Activated effector memory CD4-positive, alpha-beta T cell treated with anti-CD3 and anti-CD28 coated beads, Interleukin-2, amount 50 U/mL, for 16 hours (primary cell): ENCODE data around the gene AFF3.
"Not testable (repeated sequence)": the region's sequence is repeated elsewhere in the genome, so short reads cannot be mapped to it uniquely, and the experiment has no call there.

Experiments used
- DNase-seq: peaks from one replicate; pipeline ENCODE4 v3.0.0-alpha.2; 2020

The AFF3 gene

DNA sequence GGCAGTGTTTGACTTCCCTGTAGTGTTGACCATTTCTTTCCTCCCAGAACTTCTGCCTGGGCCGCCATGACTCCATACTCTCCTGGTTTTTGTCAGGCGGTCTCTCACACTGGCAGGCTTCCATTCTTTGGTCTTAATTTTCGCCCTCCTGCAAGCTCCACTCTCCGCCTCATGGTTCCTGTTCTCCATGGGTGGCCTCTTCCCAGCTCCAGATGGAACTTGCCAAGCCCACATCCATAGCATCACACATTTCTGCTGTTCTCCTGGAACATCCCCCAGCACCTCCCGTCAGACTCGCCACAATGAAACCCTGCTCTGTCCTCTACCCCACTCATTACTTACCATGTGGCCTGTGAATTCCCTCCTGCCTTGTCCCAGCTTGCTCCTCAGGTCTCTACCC lies 896 bp upstream of the AFF3 start:
- DNase-seq: no peak

DNA sequence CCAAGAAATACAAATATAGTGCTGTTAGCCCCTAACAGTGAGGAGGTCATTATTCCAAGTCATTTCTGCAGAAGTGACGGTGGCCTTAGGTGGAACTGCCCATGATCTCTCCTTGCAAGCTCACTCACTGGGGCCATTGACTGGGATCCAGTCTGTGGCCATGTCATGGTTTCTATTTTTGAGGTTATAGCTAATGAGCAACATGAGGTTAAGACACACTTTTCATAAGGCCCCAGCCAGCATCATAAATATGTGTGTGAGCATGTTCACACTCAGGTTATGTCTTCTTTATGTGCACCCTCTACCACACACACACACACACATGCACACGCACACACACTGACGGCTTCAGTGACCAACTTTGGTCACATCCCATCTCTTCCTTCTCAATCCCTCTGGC lies 484 bp downstream of the AFF3 start:
- no peak for DNase-seq

DNA sequence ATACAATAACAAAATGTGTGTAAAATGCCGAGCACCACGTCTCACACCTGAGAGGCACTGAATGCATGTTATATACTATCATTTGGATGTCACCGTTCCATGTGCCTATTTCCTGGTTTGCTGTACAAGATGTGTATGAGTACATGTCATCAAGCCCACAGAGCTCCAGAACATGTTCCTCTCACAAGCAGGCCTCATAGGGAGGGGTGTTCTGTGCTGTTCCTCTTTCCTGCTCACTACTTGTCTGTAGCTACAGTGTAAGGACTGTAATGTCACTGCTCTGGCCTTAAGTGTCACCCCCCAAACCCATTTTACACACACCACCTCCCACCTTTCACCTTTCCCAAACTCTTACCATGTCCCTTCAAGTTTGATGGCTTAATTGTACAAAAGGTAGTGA lies 1.8 kb downstream of the AFF3 start:
- no peak for DNase-seq

DNA sequence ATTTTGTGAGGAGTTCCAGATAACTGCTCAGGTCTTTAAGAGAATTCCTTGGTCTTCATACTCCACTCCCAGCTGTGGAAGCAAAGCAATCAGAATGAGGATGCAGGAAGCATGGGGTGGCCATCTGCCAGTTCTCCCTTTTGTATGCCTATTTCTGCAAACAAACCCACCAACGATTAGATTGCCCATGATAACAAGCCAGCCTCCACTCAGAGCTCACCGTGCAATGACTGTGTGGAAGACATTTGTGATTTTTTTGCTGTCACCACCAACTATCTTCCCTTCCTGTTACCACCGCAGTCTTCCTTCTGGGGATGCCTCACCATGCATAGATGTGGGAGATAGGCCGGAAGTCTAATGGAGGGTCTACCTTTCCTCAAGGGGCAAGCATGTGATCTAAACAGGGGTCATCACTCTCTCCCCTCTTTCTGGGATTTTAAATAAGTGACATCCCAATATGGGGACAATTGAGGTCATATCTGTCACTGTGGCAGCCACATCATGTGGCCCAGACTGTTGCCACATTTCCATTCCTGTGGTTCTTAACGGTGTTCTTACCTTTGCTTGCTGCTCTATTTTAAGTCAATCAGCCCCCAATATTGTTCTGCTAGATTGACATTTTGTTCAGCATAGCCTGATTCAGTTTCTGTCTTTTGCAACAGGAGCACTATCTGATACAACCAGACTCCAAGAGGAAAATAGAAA lies 4.4 kb downstream of the AFF3 start:
- no peak for DNase-seq

DNA sequence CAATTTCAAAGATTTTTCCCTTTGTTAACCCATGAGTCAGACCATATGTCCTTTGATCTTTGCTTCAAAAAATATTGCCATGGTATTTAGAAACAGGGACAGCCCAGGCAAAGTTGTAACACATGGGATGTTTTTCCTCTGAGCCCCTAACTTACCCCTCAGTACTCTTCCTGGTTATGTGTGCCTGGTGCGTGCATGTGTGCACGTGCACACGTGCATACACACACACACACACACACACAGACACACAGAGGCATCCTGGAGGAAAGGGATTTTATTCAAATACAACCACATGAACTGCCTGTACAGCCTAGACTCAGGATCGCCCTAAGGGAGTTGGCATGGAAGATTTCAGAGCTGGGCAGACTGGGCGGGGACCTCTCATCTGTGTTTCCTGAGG lies 5.1 kb downstream of the AFF3 start:
- DNase-seq: no peak

DNA sequence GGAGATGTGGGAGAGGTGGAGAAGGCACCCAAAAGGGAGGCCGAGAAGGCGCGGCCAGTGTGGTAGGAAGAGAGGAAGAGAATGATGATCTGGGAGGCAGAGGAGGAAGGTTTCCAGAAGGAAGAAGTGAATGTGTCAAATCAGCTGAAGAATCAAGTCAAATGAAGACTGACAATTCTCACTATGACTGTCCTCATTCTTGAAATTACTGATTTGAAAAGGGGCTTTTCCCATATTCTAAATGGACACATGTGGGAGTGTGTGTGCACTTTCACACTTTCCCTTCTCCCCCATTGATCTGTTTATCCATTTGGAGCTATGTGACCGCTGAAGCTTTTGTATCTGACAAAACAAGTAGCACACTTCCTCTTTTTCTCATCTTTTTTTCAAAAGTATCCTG lies 6.1 kb downstream of the AFF3 start:
- no peak for DNase-seq

DNA sequence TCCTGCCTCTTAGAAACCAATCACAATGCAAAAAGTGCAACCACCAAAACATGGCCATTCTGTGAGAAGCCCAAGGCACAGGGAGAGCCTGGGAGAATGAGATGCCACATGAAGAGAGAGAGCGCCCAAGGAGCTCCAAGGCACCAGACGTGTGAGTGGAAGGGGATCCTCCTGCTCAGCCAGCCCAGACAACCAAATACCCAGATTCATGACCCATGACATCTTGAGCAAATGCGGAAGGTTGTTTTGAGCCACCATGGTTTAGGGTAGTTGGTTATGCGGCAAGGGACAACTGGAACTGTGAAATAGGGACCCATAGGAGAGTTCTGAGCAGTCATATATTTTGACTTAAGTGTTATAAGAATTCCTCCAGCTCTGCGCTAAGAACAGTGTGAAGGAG lies 7.0 kb downstream of the AFF3 start:
- DNase-seq: no peak

DNA sequence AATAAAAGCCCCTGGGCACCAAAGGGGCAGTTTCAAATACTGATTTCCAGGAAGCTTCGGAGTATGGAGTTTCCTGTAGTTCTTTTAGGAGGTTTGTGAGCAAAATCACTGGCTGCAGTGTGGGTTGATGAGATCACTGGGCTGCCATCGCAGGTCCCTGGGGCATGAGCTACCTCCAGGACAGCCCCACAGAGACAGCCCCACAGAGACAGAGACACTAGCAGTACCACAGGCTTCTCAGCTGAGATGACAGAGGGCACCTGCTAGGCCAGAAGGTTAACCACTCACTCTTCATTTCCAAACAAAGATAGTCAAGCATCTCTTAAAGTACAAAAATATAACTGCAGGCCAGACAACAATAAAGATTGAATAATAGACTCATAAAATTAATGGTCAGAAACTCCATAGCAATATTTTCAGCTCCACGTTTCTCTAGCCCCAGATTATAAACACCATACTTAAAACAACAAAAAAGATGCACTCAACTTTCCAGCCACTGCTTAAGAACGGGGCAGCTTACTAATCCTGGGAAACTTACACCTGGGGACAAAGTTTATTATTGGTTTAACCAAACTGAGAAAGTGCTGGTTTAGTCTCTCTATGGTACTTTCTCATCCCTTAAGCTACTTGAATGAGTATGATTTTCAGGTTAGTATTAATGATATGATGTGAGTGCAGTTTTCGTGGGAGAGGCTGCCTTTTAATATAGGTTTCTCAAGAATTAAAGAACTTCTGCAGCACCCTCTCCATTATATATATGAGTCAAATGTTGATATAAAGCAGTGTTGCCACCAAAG lies 11.6 kb downstream of the AFF3 start:
- DNase-seq: no peak

DNA sequence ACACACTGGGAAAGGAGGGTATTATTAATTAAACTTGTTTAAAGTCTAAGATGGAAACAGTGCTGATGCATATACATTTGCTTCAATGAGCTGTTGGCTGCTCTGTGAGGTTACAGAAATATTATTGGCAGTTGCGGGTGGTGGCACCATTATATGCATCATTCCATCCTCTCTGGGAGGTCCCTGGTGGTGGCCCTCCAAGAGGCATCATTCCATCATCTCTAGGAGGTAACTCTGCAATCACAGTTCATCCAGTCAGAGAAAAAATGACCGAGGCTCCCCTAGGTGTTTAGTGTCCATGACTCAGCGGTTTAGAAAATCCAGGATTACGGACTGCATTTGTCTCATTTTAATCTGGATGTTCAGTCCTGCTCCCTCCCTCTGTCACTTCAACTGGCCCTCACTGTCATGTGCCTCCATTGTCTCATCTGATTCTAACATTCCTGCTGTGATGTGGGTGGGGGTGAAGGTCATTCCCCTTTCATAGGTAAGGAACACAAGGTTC lies 15.4 kb downstream of the AFF3 start:
- no peak for DNase-seq

DNA sequence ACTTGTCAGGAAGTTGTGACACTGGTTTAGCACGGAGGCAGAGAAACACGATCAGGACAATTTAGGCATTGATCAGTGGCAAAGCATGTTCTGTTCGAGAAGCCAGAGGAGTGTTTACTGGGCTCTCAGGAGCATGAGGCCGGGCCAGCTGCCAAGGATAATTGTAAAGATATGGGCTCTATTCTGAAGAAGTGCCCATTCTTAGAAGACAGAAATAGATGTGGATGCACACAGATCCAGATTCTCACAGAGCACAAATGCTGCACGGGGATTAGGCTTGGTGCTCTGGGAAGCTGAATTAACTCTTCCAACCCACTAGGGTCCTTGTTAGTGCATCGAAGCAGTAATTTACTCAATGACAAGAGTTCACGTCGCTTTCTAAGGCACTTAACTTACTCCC lies 16.2 kb downstream of the AFF3 start:
- DNase-seq: no peak

DNA sequence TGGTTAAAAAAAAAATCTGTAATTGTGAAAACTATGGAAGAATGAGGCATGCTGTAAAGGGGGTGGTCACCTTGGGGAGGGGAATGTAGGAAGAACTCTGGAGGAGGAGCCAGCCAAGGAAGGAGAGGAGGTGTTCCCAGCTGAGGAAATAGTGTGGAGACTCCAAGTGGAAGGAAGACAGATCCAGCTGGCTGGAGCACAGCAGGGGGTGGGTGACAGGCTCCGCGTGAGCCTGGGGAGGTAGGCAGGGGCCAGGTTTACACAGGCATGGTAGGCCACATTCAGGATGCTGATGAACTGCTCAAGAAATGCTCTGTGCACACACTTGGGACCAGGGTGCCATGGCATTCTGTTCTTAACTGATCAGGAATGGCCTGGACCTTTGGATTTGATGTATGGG lies 16.8 kb downstream of the AFF3 start:
- no peak for DNase-seq

DNA sequence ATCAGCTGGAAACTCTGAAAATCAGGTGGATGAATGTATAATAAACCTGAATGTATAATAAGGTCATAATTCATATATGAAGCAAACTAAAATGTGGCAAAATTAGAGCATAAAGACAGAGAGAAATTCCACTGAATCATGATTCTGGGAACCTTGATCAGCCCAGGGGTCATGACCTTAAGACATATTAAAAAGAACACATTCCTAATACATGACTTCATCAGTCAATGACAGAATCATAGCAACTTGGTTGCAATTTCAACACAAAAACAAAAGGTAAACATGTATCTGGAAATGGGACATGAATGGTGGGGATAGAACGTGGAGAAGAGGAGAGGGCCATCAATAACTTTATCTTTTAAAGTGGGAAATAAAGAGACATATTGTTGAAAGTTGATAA lies 17.6 kb downstream of the AFF3 start:
- DNase-seq: no peak

DNA sequence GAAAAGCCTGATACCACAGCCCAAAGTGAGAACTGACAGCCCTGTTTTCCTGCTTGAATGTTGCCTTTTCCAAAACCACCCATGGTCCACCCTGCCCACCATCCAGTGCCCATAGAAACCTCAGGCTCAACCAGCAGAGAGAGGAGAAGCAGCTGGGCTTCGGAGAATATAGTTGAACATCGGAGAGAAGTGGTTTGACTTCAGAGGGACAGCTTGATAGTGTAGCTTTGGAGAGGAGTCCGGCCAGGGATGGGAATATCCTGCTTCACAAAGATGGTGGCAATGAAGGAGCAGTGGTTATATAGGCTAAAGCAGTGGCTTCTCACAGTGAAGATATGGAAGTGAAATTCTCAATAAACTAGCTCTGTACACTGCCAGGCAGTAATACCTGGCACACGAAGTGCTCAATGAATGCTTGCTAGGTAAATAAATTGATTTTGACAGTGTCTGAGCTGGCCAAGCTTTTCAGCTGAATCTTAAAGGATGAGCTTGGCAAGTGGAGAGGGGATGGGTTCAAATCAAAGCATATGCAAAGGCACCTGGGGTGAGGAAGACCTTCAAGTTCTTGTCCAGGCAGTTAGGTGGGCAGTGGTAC lies 21.2 kb downstream of the AFF3 start:
- DNase-seq: no peak

DNA sequence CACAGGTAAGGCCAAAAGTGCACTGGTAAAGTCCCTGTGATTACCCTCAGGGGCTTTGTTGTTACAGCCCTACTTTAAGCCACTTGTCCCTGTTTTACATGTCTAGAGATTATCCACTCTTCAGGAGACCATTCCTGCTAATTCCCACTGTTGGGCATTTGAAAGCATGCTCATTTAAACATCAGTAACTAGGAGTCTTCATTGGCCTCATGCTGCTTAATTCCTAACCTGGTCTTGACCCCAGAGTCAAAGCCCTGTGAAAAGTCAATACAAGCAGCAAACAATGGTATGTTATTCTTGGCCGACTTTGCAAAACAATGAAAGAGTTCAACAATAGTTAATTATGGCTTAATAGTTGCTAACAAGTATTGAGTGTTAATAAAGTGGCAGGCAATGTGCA lies 23.2 kb downstream of the AFF3 start:
- DNase-seq: no peak

DNA sequence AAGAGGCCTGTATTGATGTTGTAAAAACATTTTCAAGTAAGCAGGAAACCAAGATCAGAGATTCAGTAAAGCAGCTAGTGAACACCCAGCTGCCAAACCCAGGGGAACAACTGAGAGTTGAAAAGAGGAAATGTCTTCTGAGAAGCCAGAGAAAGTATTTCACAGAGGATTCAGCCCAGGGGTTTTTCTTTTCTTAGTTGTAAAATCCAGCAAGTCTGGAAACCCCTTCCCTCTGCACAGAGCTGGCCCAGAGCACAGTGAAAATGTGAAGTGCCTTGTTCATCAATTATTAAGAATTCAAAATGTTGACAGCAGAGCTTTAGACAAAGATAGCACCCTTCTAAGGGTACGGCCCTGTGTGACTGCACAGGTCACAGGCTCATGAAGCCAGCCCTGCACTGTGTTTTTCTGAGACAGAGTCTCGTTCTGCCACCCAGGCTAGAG lies 28.4 kb downstream of the AFF3 start:
- DNase-seq: no peak

DNA sequence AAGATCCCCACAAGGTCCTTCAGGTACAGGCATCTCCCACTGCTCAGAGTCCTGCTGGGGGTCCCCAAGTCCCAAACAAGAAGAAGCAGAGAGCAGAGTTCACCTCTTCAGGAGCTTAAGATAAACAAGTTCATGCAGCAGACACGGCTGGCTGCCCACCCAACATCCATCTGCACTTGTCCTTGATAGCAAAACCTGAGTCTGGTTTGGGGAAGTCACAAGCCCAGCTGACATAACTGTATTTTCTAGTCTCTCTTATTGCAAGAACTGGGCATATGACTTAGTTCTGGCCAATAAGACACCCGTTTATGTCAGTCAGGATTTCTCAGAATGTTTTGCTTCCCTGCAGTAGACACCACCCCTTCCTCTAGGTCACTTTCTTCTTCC lies 31.8 kb downstream of the AFF3 start:
- no peak for DNase-seq

DNA sequence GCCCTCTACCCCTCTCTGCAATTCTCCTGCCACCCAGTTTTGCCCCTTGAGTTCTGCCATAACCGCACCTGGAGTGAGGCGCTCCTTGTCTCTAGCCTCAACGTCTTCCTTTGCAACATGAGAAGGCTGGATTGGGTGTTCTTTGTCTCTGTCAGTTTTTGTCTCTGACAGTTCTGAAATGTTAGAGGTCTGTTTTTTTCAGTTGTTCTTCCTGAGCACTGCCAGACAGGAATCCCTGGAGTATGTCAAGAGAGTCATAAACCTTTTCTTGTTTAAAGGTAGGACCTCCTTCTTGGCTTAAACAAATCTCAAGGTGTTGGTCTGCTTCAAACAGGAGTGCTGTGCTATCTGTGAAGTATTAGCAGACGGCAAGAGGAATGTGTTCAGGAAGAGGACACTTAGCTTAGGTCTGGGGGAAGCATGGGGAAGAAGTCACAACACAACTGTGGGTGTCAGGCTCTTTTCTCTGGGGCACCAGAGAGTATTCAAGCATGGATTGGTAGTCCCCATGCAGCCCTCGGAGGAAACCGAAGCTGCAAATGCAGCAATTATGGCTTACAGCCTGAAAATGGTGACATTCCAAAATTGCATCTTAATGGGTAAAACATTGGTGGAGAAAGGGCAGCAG lies 32.3 kb downstream of the AFF3 start:
- no peak for DNase-seq

DNA sequence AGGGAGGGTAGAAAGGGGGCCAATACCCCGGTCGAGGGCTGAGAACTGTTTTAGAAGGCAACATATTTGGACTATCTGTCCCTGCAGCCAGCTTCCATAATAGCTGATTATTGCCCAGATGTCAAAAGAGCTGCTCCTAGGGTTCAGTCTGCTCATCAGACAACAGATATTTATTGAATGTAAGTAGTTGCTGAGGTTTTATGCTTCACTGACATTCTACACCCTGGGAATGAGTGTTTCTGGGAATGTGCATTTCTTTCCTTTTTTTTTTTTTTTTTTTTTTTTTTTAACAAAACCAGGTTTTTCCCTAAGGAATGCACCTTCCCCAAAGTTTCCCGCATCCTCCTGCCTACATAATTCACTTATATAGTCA lies 33.8 kb downstream of the AFF3 start:
- not testable (repeated sequence) for DNase-seq

DNA sequence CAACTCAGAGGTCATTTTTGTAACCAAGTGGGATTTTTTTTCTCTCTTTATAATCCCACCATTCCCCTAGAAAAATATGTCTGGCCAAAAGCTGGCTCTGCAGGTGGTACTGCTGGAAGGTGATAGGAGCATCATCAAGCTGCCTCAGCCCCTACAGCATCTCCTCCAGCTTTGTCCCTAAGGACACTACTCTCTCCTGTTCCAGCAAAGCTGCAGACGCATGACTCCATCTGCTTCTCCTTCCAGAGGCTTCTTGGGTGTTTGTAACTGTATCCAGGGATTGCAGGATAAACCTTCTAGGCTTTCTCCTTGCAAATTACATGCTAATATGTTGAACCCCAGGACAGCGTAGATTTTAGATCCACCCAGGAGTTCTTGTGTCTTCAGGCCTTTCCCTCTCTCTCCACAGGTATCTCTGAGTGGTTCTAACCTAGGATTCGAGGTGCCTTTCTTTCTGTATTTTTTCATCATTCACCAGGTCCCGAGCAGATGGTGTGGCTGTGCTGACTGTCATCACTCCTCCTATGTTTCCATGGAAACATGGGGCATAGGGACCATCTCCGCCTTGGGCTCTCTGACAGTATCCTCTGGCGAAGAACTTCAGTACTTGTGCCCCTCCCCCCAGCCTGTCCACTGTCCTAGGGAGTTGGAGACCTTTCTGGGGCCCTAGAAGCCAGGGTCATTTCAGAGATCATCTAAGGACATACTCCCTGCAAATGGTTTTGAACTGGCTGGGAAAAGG lies 34.3 kb downstream of the AFF3 start:
- DNase-seq: no peak

DNA sequence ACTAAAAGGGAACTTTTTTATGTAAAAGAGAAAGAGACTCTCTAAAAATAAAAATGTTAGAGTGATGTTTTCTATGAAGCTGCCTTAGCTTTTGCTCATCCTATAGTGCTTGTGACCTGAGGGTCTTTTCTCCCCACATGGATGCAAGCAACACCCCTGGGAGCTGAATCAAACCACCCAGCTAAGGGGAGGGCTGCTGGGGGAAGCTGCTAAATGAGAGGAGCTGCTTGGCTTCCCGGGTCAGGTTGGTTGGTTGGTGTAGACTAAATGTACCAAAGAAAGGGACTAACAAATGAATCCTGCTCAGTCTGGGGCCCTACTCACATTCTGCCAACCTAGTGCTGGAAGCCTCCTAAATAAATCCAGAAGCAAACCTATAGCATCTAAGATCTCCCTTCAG lies 35.0 kb downstream of the AFF3 start:
- no peak for DNase-seq

DNA sequence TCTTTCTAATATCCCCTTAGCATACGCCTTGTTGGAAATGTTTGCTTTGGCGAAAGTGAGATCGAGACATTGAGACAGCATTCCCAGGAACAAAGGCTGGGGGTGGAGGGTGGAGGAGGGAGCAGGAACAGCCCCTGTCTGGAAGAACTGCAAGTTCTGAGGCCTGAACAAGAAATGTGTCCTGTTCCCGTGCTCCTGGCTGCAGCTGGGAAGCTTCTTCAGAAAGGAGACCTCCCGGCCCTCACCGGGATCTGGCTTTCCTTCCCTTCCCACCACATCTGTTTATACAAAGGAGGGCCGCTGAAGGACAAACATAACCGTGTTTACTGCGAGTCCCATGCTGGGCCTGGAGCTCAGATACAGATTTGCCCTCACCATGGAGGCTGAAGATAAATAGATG lies 35.9 kb downstream of the AFF3 start:
- DNase-seq: no peak

DNA sequence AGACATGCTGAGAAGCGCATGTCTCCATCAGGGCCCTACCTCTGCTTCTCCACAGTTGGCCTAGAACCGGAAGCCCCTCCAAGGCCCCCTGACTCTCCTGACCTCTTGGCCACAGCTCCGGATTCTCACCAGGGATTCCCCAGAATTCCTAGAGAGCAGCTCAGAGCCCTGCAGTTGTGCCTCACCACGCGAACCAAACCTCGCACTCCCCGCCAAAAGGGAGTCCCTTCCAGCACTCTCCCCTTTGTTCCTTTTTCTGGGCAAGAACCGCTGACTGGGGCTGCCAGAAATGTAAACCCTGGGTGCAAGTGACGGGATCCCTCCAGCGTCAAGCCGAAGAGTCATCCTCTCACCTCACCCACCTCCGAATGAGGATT lies 36.7 kb downstream of the AFF3 start:
- no peak for DNase-seq
